H1 (cell line): Measurements from ENCODE around the gene TCEA3. TPM values are rescaled to one million over a fixed set of nuclear protein-coding genes. Genes with fewer than 3 reads are reported as not detected.
A peak's percentile ranks its signal among the peaks of the same experiment; 100 is the strongest.

Experiments
- CTCF ChIA-PET: fragments of 300-600 bp; sonication (Branson Sonifier 250); formaldehyde crosslinking; loops from one replicate; lab custom pipeline; 2021; ENCODE audit not compliant: partially characterized antibody; lab: Charles Lee
- POLR2A ChIA-PET: fragments of 300-600 bp; sonication (Branson Sonifier 250); formaldehyde crosslinking; loops from one replicate; lab custom pipeline; 2021; ENCODE audit warnings: inconsistent platforms; ENCODE audit not compliant: partially characterized antibody; lab: Charles Lee
- DNase-seq, 2 experiments: peaks; one replicate each; pipeline versions ENCODE4 v3.0.0 to v3.0.0-alpha.2; 2010 to 2022; ENCODE audit warnings: low spot score in 2 of 2, low read depth in 1 of 2, mixed read lengths in 1 of 2
- FAIRE-seq: peaks from 2 replicates; lab custom pipeline; 2011; peaks lifted over from hg19 to GRCh38; lab: Jason Lieb, UNC
- H2AFZ ChIP-seq: 2 replicates; pipeline ENCODE4 v1.8.1; 2012; ENCODE audit warnings: low read length, inconsistent platforms
- H2AK5ac ChIP-seq: 2 replicates; pipeline ENCODE4 v1.6.1; 2013; ENCODE audit warnings: low read depth, low read length
- H2BK120ac ChIP-seq: replicated peaks from 2 replicates; pipeline ENCODE3; 2013; ENCODE audit warnings: low read depth, low read length, inconsistent platforms
- H2BK12ac ChIP-seq: 2 replicates; pipeline ENCODE4 v1.6.1; 2013; ENCODE audit warnings: low read depth, low read length
- H2BK15ac ChIP-seq: 2 replicates; pipeline ENCODE4 v1.6.1; 2013; ENCODE audit warnings: low read length
- H2BK20ac ChIP-seq: 2 replicates; pipeline ENCODE4 v1.6.1; 2013; ENCODE audit warnings: low read length
- H2BK5ac ChIP-seq: 2 replicates; pipeline ENCODE4 v1.6.1; 2013; ENCODE audit warnings: low read depth, low read length
- H3K14ac ChIP-seq: 2 replicates; pipeline ENCODE4 v1.6.1; 2013; ENCODE audit warnings: inconsistent platforms; ENCODE audit not compliant: insufficient read length
- H3K18ac ChIP-seq: 2 replicates; pipeline ENCODE4 v1.6.1; 2013; ENCODE audit warnings: low read length; ENCODE audit errors: extremely low read depth
- H3K23ac ChIP-seq: 2 replicates; pipeline ENCODE4 v1.6.1; 2013; ENCODE audit warnings: inconsistent platforms; ENCODE audit not compliant: insufficient read length
- H3K23me2 ChIP-seq: 2 replicates; pipeline ENCODE4 v1.6.1; 2013; ENCODE audit warnings: low read depth, low read length
- H3K27ac ChIP-seq: 2 replicates; pipeline ENCODE4 v1.6.1; 2011; ENCODE audit warnings: low read depth, low read length, inconsistent platforms
- H3K27me3 ChIP-seq, 4 experiments: replicated peaks in 1 of 4; 1 replicate in 1 of 4; 2 replicates in 3 of 4; pipeline versions ENCODE4 v1.6.1 to v1.8.1; 2011 to 2013; ENCODE audit warnings: low read length in 3 of 4, mild to moderate bottlenecking in 3 of 4, inconsistent platforms in 2 of 4, mixed read lengths in 2 of 4, moderate library complexity in 1 of 4; ENCODE audit not compliant: control insufficient read depth in 3 of 4, insufficient read depth in 3 of 4; ENCODE audit errors: extremely low read depth in 1 of 4
- H3K36me3 ChIP-seq, 4 experiments: 2 replicates each; pipeline versions ENCODE4 v1.6.1 to v1.8.1; 2011 to 2013; ENCODE audit warnings: mild to moderate bottlenecking in 4 of 4, low read length in 3 of 4, moderate library complexity in 2 of 4, control low read depth in 1 of 4, inconsistent platforms in 1 of 4; ENCODE audit not compliant: insufficient read depth in 4 of 4, control insufficient read depth in 2 of 4
- H3K4ac ChIP-seq: replicated peaks from 2 replicates; pipeline ENCODE3; 2013; ENCODE audit warnings: low read length, low read depth, mixed read lengths, inconsistent platforms; ENCODE audit not compliant: insufficient read length
- H3K4me1 ChIP-seq, 4 experiments: replicated peaks in 1 of 4; 1 replicate in 1 of 4; 2 replicates in 3 of 4; pipeline versions ENCODE4 v1.6.1 to v1.8.1; 2011 to 2013; ENCODE audit warnings: low read length in 3 of 4, inconsistent platforms in 2 of 4, mixed read lengths in 1 of 4; ENCODE audit not compliant: insufficient read depth in 4 of 4, control insufficient read depth in 3 of 4
- H3K4me2 ChIP-seq, 2 experiments: 2 replicates each; pipeline versions ENCODE4 v1.6.1 to v1.8.1; 2011 to 2013; ENCODE audit warnings: low read depth in 2 of 2, low read length in 2 of 2, control low read depth in 1 of 2, inconsistent platforms in 1 of 2, mild to moderate bottlenecking in 1 of 2; ENCODE audit not compliant: insufficient read depth in 1 of 2
- H3K4me3 ChIP-seq, 4 experiments: fragments of 200-600, 300-600 bp in 1 of 4; sonication (generic), shearing (Covaris generic), sonication (Bioruptor Twin) in 1 of 4; 2 replicates each; pipeline versions ENCODE4 v1.5.1 to v1.8.1; 2011 to 2016; ENCODE audit warnings: low read length in 4 of 4, low read depth in 3 of 4, control low read depth in 2 of 4, inconsistent platforms in 2 of 4, mild to moderate bottlenecking in 2 of 4, mixed read lengths in 1 of 4, moderate library complexity in 1 of 4; ENCODE audit not compliant: insufficient read depth in 2 of 4; ENCODE audit errors: extremely low read depth in 1 of 4
- H3K56ac ChIP-seq: replicated peaks from 2 replicates; pipeline ENCODE3; 2013; ENCODE audit warnings: low read depth, mild to moderate bottlenecking, mixed read lengths, low read length, inconsistent platforms; ENCODE audit not compliant: insufficient read length
- H3K79me1 ChIP-seq: 2 replicates; pipeline ENCODE4 v1.6.1; 2013; ENCODE audit warnings: low read depth, low read length, control low read depth
- H3K79me2 ChIP-seq, 2 experiments: 2 replicates each; pipeline versions ENCODE4 v1.6.1 to v1.8.1; 2012 to 2013; ENCODE audit warnings: low read length in 2 of 2, mild to moderate bottlenecking in 2 of 2, inconsistent platforms in 1 of 2; ENCODE audit not compliant: insufficient read depth in 2 of 2, control insufficient read depth in 1 of 2
- H3K9ac ChIP-seq, 4 experiments: replicated peaks in 1 of 4; 1 replicate in 1 of 4; 2 replicates in 3 of 4; pipeline versions ENCODE4 v1.6.1 to v1.8.1; 2011 to 2013; ENCODE audit warnings: low read depth in 3 of 4, low read length in 3 of 4, control low read depth in 2 of 4, mild to moderate bottlenecking in 2 of 4, moderate library complexity in 2 of 4, inconsistent platforms in 1 of 4; ENCODE audit errors: extremely low read depth in 1 of 4
- H3K9me3 ChIP-seq, 2 experiments: 2 replicates each; pipeline versions ENCODE4 v1.6.1 to v1.8.1; 2012 to 2013; ENCODE audit warnings: mild to moderate bottlenecking in 2 of 2, moderate library complexity in 2 of 2, control low read depth in 1 of 2, inconsistent platforms in 1 of 2, low read depth in 1 of 2, low read length in 1 of 2, mixed read lengths in 1 of 2; ENCODE audit not compliant: insufficient read depth in 2 of 2
- H4K20me1 ChIP-seq, 2 experiments: replicated peaks in 1 of 2; 2 replicates each; pipeline versions ENCODE3 to v1.8.1; 2011 to 2013; ENCODE audit warnings: inconsistent platforms in 2 of 2, low read length in 2 of 2, mild to moderate bottlenecking in 1 of 2; ENCODE audit not compliant: insufficient read depth in 2 of 2, control insufficient read depth in 1 of 2
- H4K5ac ChIP-seq: 2 replicates; pipeline ENCODE4 v1.6.1; 2013; ENCODE audit warnings: low read length, low read depth, mixed read lengths, inconsistent platforms; ENCODE audit not compliant: insufficient read length
- H4K8ac ChIP-seq: 2 replicates; pipeline ENCODE4 v1.8.0; 2013; ENCODE audit warnings: mild to moderate bottlenecking, moderate library complexity, low read length, inconsistent platforms; ENCODE audit not compliant: insufficient read depth; ENCODE audit errors: extremely low read depth
- H4K91ac ChIP-seq: replicated peaks from 2 replicates; pipeline ENCODE3; 2013; ENCODE audit warnings: low read length, mixed read lengths, inconsistent platforms; ENCODE audit not compliant: insufficient read length
- EGR1 ChIP-seq: IDR thresholded peaks from 2 replicates; pipeline ENCODE4 v1.6.1; 2011; ENCODE audit warnings: low read depth, low read length, borderline replicate concordance
- POLR2AphosphoS5 ChIP-seq: IDR thresholded peaks from 2 replicates; pipeline ENCODE4 v1.6.1; 2011; ENCODE audit warnings: low read depth, low read length
- whole genome bisulfite sequencing, 2 experiments: shearing (Covaris generic) in 1 of 2; methylation state at CpG; one replicate each; pipeline versions ENCODE4 v1.1.6 to v1.1.7; 2013 to 2015; ENCODE audit warnings: low lambda C conversion rate in 2 of 2, mixed read lengths in 2 of 2, inconsistent platforms in 1 of 2, low coverage in 1 of 2, missing lambda C conversion rate in 1 of 2; ENCODE audit not compliant: insufficient replicate concordance in 2 of 2, insufficient coverage in 1 of 2, insufficient read length in 1 of 2; ENCODE audit errors: extremely low coverage in 1 of 2, missing lambda C conversion rate in 1 of 2; 5-methylcytosine and 5-hydroxymethylcytosine counted together
- polyA plus RNA-seq, 7 experiments: library from polyadenylated mRNA; depleted of rRNA in 3 of 7; stranded (reverse) in 5 of 7; unstranded in 2 of 7; fragments of >200 nt in 5 of 7; fragments of 200-250 nt in 2 of 7; gene quantifications; 1 replicate in 5 of 7; 2 replicates in 1 of 7; 4 replicates in 1 of 7; pipeline versions ENCODE4 v1.2.1 to v1.2.3, GENCODE V29; 2011 to 2013; ENCODE audit warnings: missing spikeins in 2 of 7, mixed read lengths in 2 of 7
- total RNA-seq: library from RNA; stranded (reverse); fragmentation: NEBNext Ultra II Directional; extraction: Animal tissue kit (Norgen Biotek cat#: 25700); gene quantifications from 2 replicates; pipeline ENCODE4 v1.2.1, GENCODE V29; 2021
- TF ChIP-seq, protein P1 (sequence below): IDR thresholded peaks from 2 replicates; pipeline ENCODE4 v1.6.1; 2012; ENCODE audit warnings: inconsistent platforms

The TCEA3 gene
- total and polyA plus RNA-seq, 2 of the 8 experiments (the other 6 are each of a cell fraction or from before 2014, with no cell fraction given), result 0.08 TPM; not detected in 1

DNA sequence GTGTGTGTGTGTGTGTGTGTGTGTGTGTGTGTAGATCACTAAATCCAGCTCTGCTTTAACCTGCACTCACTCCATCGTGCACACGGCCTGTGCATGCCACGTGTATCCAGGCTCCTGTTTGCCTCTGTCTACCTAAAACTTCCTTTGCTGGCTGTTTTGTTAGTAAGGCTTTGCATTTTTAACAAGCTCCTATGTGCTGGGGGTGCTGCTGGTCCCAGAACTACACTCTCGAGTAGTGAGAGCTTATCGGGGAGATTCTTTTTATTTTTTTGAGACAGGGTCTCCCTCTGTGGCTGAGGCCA lies 596 bp upstream of the TCEA3 start:
- WGBS, 2 experiments, result 56% methylated on average over 5 of the region's 5 CpGs; no CpG with 5 or more reads in 1 of the 2 experiments
- POLR2A ChIA-PET, result interaction anchor here (0.5 to 3.1 kb wide), 4 partner anchors 11 to 380 kb away, joined by 3 to 14 read pairs (median 3); no protein-coding TSS in a partner anchor
- Histone ChIP-seq H2AK5ac (no peak overlapping the region), H3K56ac (no peak overlapping the region), H2BK120ac (no peak overlapping the region), H3K27me3 (peaks cover 58 to 71% (median 68%) of the 10 kb centered on the region in 4 experiments), H3K23me2 (peaks cover 8% of the 10 kb centered on the region; the same call in 1 of the 2 replicates), H3K9me3 (no peaks in the 10 kb centered on the region; a peak in 1 of 4 replicates), H3K23ac (no peak overlapping the region), H3K27ac (no peak overlapping the region), H3K4me2 (peak overlapping the region; percentile 75 to 92), H2BK20ac (no peak overlapping the region), H3K4me3 (peak overlapping the region; percentile 9 to 59 (median 34); a peak in 5 of 8 replicates), H3K4ac (no peak overlapping the region), H3K79me2 (no peaks in the 10 kb centered on the region), H3K9ac (peak overlapping the region in 1 of 4 experiments; percentile 18; a peak in 1 of 7 replicates), H4K91ac (no peak overlapping the region), H4K8ac (no peak overlapping the region), H2BK12ac (no peak overlapping the region), H4K5ac (no peak overlapping the region), H2BK15ac (no peak overlapping the region), H2AFZ (no peak overlapping the region), H3K36me3 (peaks cover 0 to 8% (median 3%) of the 10 kb centered on the region in 4 experiments; a peak in 3 of 8 replicates), H3K18ac (no peak overlapping the region), H2BK5ac (no peak overlapping the region), H3K14ac (no peak overlapping the region), H3K79me1 (0 out of 2 replicates have a peak, but pooled peaks cover 3% of the 10 kb centered on the region), H4K20me1 (peaks cover 19 to 28% of the 10 kb centered on the region in 2 experiments), H3K4me1 (peaks cover 1 to 11% (median 3%) of the 10 kb centered on the region in 4 experiments; a peak in 6 of 7 replicates)
- FAIRE-seq (no peak), DNase-seq (no peak)
- TF ChIP-seq POLR2AphosphoS5 (0 out of 2 replicates have a peak, but pooled peaks have one; percentile 35), EGR1 (no peak)
- TF ChIP-seq, protein P1, sequence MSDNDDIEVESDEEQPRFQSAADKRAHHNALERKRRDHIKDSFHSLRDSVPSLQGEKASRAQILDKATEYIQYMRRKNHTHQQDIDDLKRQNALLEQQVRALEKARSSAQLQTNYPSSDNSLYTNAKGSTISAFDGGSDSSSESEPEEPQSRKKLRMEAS, result peak; percentile 44; the same call in 1 of the 2 replicates
- CTCF ChIA-PET, result interaction anchor here (0.5 to 2.7 kb wide), 11 partner anchors 9 to 1790 kb away, joined by 3 to 13 read pairs (median 4); no protein-coding TSS in a partner anchor
